ENCODE results near the gene GGT6. TPM values are rescaled to one million over a fixed set of nuclear protein-coding genes. Genes with fewer than 3 reads are reported as not detected.

The GGT6 gene
- total RNA-seq, 1 experiment from 2014 or later, result 3.7 TPM

- TF ChIP-seq EZH2 (IDR thresholded peaks at IDR 0.05; ENCODE audit: low read depth), result no peak
- TF ChIP-seq CTCF (conservative IDR thresholded peaks at IDR 0.05), result no peak
- peaks cover 35% of the 10 kb centered on the region for H4K20me1 ChIP-seq (ENCODE audit: insufficient read depth)
- no peak overlapping the region for H2AFZ ChIP-seq
- H3K36me3 ChIP-seq (ENCODE audit: low read depth), result peaks cover 12% of the 10 kb centered on the region; the same call in 1 of the 2 replicates
- no peaks in the 10 kb centered on the region for H3K9me3 ChIP-seq (ENCODE audit: insufficient read depth, low read depth)
- no peak overlapping the region for H3K4me3 ChIP-seq
- H3K4me1 ChIP-seq (replicated peaks; ENCODE audit: insufficient read depth), result peaks cover 12% of the 10 kb centered on the region; the same call in 1 of the 2 replicates
- H3K27me3 ChIP-seq (ENCODE audit: insufficient read depth, low read depth), result no peaks in the 10 kb centered on the region
- no peak overlapping the region for H3K4me2 ChIP-seq
- intact Hi-C loops (cut with micrococcal nuclease; ENCODE audit: unreplicated experiment), result no loop called here
- BruUV-seq (replicated peaks), result no TSS peak
- H3F3A ChIP-seq (ENCODE audit: insufficient read depth, low read depth), result peaks cover 96% of the 10 kb centered on the region
- H3K27ac ChIP-seq, result no peak overlapping the region
- H3K9me2 ChIP-seq (ENCODE audit: insufficient read depth), result no peaks in the 10 kb centered on the region
- H3K79me2 ChIP-seq (ENCODE audit: low read depth), result no peaks in the 10 kb centered on the region
- no peak for DNase-seq
- POLR2A ChIA-PET (ENCODE audit: unreplicated experiment), result no interaction called here
- CTCF ChIA-PET, result no interaction called here
Measured at GRCh38 chr17:4535667-4536258, 24.6 kb downstream of the GGT6 start.

DNA sequence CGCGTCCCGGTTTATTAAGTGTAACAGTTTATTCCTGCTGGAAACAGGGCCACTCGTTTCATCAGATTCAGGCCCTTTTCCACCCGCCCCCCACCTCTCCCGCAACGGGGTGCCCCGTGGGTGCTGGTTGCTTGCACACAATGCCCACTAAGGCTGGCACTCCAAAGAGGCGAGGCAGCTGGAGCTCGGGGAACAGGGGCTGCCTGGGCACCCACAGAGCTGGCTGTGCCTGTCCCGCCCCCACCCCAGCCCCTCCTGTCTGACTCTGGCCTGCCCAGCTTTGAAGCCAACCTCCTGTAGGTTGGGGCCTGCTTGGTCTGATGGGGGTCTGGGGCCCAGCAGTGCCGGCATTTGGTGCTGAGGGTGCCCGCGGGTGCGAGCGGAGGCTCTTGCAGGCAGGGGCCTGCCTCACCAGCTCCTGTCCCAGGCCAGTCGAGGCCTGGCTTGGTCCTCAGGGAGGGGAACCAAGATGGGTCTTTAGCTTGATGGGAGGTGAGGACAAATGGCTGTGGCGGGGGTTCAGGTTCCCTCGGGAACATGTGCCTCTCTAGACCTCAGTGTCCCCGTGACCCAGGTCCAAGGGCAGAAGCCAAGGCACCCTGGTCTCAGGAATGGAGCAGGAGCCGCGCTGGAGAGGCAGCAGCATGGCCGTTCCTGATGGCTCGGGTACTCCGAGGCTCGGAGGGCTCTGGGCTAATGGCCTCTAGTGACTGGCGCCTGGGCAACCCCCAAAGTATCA lies 25.3 kb downstream of the GGT6 start:
- Histone ChIP-seq H2AFZ (no peak overlapping the region), H3K27me3 (ENCODE audit: insufficient read depth, low read depth) (no peaks in the 10 kb centered on the region), H3F3A (ENCODE audit: insufficient read depth, low read depth) (peaks cover 96% of the 10 kb centered on the region), H3K4me1 (replicated peaks; ENCODE audit: insufficient read depth) (peaks cover 12% of the 10 kb centered on the region; the same call in 1 of the 2 replicates), H3K4me2 (no peak overlapping the region), H3K9me3 (ENCODE audit: insufficient read depth, low read depth) (no peaks in the 10 kb centered on the region), H3K36me3 (ENCODE audit: low read depth) (peaks cover 9% of the 10 kb centered on the region; the same call in 1 of the 2 replicates), H4K20me1 (ENCODE audit: insufficient read depth) (peaks cover 35% of the 10 kb centered on the region), H3K4me3 (no peak overlapping the region), H3K27ac (peak overlapping the region; percentile 41; the same call in 1 of the 2 replicates), H3K9me2 (ENCODE audit: insufficient read depth) (no peaks in the 10 kb centered on the region), H3K79me2 (ENCODE audit: low read depth) (no peaks in the 10 kb centered on the region)
- BruUV-seq (replicated peaks), result no TSS peak
- ChIA-PET CTCF (no interaction called here), POLR2A (ENCODE audit: unreplicated experiment) (interaction anchor here (0.7 kb wide), 1 partner anchor 25 kb away, joined by 3 read pairs; the partner anchor contains the start of gene GGT6)
- TF ChIP-seq EZH2 (IDR thresholded peaks at IDR 0.05; ENCODE audit: low read depth), result no peak
- no peak for TF ChIP-seq CTCF (conservative IDR thresholded peaks at IDR 0.05)
- no peak for DNase-seq
- intact Hi-C loops (cut with micrococcal nuclease; ENCODE audit: unreplicated experiment), result no loop called here

GRCh38 chr17:4534515-4534914 lies 25.9 kb downstream of the GGT6 start:
- Histone ChIP-seq H3K79me2 (ENCODE audit: low read depth) (no peaks in the 10 kb centered on the region), H2AFZ (no peak overlapping the region), H3K36me3 (ENCODE audit: low read depth) (peaks cover 9% of the 10 kb centered on the region; the same call in 1 of the 2 replicates), H3K27me3 (ENCODE audit: insufficient read depth, low read depth) (no peaks in the 10 kb centered on the region), H3K9me3 (ENCODE audit: insufficient read depth, low read depth) (no peaks in the 10 kb centered on the region), H3K9me2 (ENCODE audit: insufficient read depth) (no peaks in the 10 kb centered on the region), H3K4me3 (no peak overlapping the region), H3K4me1 (replicated peaks; ENCODE audit: insufficient read depth) (peaks cover 12% of the 10 kb centered on the region; the same call in 1 of the 2 replicates), H3K4me2 (no peak overlapping the region), H4K20me1 (ENCODE audit: insufficient read depth) (peaks cover 30% of the 10 kb centered on the region), H3F3A (ENCODE audit: insufficient read depth, low read depth) (peaks cover 96% of the 10 kb centered on the region), H3K27ac (peak overlapping the region; percentile 41; the same call in 1 of the 2 replicates)
- DNase-seq, result no peak
- TF ChIP-seq EZH2 (IDR thresholded peaks at IDR 0.05; ENCODE audit: low read depth) (no peak), CTCF (conservative IDR thresholded peaks at IDR 0.05) (no peak)
- intact Hi-C loops (cut with micrococcal nuclease; ENCODE audit: unreplicated experiment), result no loop called here
- ChIA-PET CTCF (no interaction called here), POLR2A (ENCODE audit: unreplicated experiment) (interaction anchor here (0.7 kb wide), 1 partner anchor 26 kb away, joined by 3 read pairs; the partner anchor contains the start of gene GGT6)
- BruUV-seq (replicated peaks), result no TSS peak
